HEK293 (cell line): ENCODE results near the gene ATP2A2.

ENCODE experiments used
- BCL11B ChIP-seq: fragments of 450-650 bp; formaldehyde crosslinking; IDR thresholded peaks from 2 replicates; pipeline ENCODE4 v1.5.1; 2016; ENCODE audit warnings: low read depth, missing biosample characterization, missing genetic modification characterization
- OVOL3 ChIP-seq: fragments of 450-650 bp; formaldehyde crosslinking; IDR thresholded peaks from 2 replicates; pipeline ENCODE4 v1.5.1; 2016; ENCODE audit warnings: missing biosample characterization, missing genetic modification characterization
- REPIN1 ChIP-seq: fragments of 450-650 bp; formaldehyde crosslinking; IDR thresholded peaks from 2 replicates; pipeline ENCODE4 v1.5.1; 2017; ENCODE audit warnings: missing biosample characterization, missing genetic modification characterization, low read depth
- SP3 ChIP-seq: fragments of 450-650 bp; formaldehyde crosslinking; IDR thresholded peaks from 2 replicates; pipeline ENCODE4 v1.5.1; 2016; ENCODE audit warnings: missing biosample characterization, missing genetic modification characterization
- ZNF121 ChIP-seq: fragments of 450-650 bp; formaldehyde crosslinking; IDR thresholded peaks from 2 replicates; pipeline ENCODE4 v1.5.1; 2016; ENCODE audit warnings: missing biosample characterization, missing genetic modification characterization
- ZNF184 ChIP-seq: fragments of 450-650 bp; IDR thresholded peaks from 2 replicates; pipeline ENCODE4 v1.5.1; 2018; ENCODE audit warnings: missing biosample characterization, mild to moderate bottlenecking, missing genetic modification characterization
- ZNF19 ChIP-seq: fragments of 450-650 bp; formaldehyde crosslinking; IDR thresholded peaks from 2 replicates; pipeline ENCODE4; 2016; ENCODE audit warnings: missing biosample characterization, missing genetic modification characterization, low read depth
- ZNF311 ChIP-seq: fragments of 450-650 bp; formaldehyde crosslinking; IDR thresholded peaks from 2 replicates; pipeline ENCODE4 v1.5.1; 2017; ENCODE audit warnings: missing biosample characterization, missing genetic modification characterization, borderline replicate concordance
- ZNF394 ChIP-seq: fragments of 450-650 bp; formaldehyde crosslinking; IDR thresholded peaks from 2 replicates; pipeline ENCODE4 v1.5.1; 2016; ENCODE audit warnings: missing biosample characterization, missing genetic modification characterization, mild to moderate bottlenecking, moderate library complexity, borderline replicate concordance
- ZNF416 ChIP-seq: fragments of 450-650 bp; formaldehyde crosslinking; IDR thresholded peaks from 2 replicates; pipeline ENCODE4 v1.5.1; 2016; ENCODE audit warnings: missing biosample characterization, missing genetic modification characterization
- ZNF658 ChIP-seq: fragments of 450-650 bp; formaldehyde crosslinking; IDR thresholded peaks from 2 replicates; pipeline ENCODE4; 2016; ENCODE audit warnings: missing biosample characterization, missing genetic modification characterization
- ZNF677 ChIP-seq: fragments of 450-650 bp; IDR thresholded peaks from 2 replicates; pipeline ENCODE4 v1.5.0; 2018; ENCODE audit warnings: missing biosample characterization, mild to moderate bottlenecking, missing genetic modification characterization, moderate library complexity
- ZNF701 ChIP-seq: fragments of 450-650 bp; formaldehyde crosslinking; IDR thresholded peaks from 2 replicates; pipeline ENCODE4 v1.5.1; 2016; ENCODE audit warnings: missing biosample characterization, missing genetic modification characterization
- ZNF830 ChIP-seq: fragments of 450-650 bp; IDR thresholded peaks from 2 replicates; pipeline ENCODE4 v1.5.0; 2018; ENCODE audit warnings: missing biosample characterization, missing genetic modification characterization, low read depth, mild to moderate bottlenecking, moderate library complexity
- ZNF843 ChIP-seq: fragments of 450-650 bp; formaldehyde crosslinking; IDR thresholded peaks from 2 replicates; pipeline ENCODE4 v1.5.1; 2016; ENCODE audit warnings: missing biosample characterization, missing genetic modification characterization
- TF ChIP-seq, protein P1 (sequence below): fragments of 450-650 bp; formaldehyde crosslinking; conservative IDR thresholded peaks from 2 replicates; pipeline ENCODE4 v1.5.1; 2016; ENCODE audit warnings: low read depth, missing biosample characterization, missing genetic modification characterization
- TF ChIP-seq, protein P2 (sequence below): fragments of 450-650 bp; formaldehyde crosslinking; IDR thresholded peaks from 2 replicates; pipeline ENCODE4 v1.5.1; 2016; ENCODE audit warnings: missing biosample characterization, missing genetic modification characterization, low read depth
- TF ChIP-seq, protein P3 (sequence below): fragments of 450-650 bp; formaldehyde crosslinking; IDR thresholded peaks from 2 replicates; pipeline ENCODE4 v1.5.1; 2016; ENCODE audit warnings: missing biosample characterization, missing genetic modification characterization
- TF ChIP-seq, protein P4 (sequence below): fragments of 450-650 bp; formaldehyde crosslinking; IDR thresholded peaks from 2 replicates; pipeline ENCODE4 v1.5.1; 2016; ENCODE audit warnings: missing biosample characterization, missing genetic modification characterization
- TF ChIP-seq, protein P5 (sequence below): fragments of 450-650 bp; formaldehyde crosslinking; IDR thresholded peaks from 2 replicates; pipeline ENCODE4 v1.5.1; 2016; ENCODE audit warnings: missing biosample characterization, missing genetic modification characterization
- TF ChIP-seq, protein P6 (sequence below): fragments of 450-650 bp; formaldehyde crosslinking; IDR thresholded peaks from 2 replicates; pipeline ENCODE4 v1.5.1; 2017; ENCODE audit warnings: missing biosample characterization, missing genetic modification characterization
- TF ChIP-seq, protein P7 (sequence below): fragments of 450-650 bp; formaldehyde crosslinking; IDR thresholded peaks from 2 replicates; pipeline ENCODE4 v1.5.1; 2016; ENCODE audit warnings: missing biosample characterization, missing genetic modification characterization, borderline replicate concordance

Gene ATP2A2

DNA sequence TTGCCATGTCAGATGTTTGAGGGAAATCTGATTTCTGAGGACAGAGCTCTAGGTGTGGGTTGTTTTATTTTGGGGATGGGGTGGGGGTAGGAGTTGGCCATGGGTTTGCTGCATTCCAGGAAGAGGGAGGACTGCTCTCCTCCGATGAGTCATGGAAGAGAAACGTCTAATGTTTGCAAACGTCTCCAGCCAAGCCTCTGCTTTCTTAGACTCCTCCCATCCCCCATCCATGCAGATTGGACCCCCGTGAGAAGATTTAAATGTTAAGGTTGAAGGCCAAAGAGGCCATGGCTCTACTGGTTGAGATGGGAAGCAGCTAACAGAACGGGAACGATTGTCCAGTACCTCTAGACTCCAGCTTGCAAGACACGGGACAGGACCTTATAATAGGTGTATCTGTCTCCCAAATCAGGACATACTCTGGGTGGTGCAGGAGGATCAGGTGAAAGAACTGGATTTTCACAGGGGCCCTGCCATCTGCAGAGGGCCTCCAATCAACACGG, 11.4 kb upstream of the ATP2A2 start (continued):
- TF ChIP-seq, protein P1, sequence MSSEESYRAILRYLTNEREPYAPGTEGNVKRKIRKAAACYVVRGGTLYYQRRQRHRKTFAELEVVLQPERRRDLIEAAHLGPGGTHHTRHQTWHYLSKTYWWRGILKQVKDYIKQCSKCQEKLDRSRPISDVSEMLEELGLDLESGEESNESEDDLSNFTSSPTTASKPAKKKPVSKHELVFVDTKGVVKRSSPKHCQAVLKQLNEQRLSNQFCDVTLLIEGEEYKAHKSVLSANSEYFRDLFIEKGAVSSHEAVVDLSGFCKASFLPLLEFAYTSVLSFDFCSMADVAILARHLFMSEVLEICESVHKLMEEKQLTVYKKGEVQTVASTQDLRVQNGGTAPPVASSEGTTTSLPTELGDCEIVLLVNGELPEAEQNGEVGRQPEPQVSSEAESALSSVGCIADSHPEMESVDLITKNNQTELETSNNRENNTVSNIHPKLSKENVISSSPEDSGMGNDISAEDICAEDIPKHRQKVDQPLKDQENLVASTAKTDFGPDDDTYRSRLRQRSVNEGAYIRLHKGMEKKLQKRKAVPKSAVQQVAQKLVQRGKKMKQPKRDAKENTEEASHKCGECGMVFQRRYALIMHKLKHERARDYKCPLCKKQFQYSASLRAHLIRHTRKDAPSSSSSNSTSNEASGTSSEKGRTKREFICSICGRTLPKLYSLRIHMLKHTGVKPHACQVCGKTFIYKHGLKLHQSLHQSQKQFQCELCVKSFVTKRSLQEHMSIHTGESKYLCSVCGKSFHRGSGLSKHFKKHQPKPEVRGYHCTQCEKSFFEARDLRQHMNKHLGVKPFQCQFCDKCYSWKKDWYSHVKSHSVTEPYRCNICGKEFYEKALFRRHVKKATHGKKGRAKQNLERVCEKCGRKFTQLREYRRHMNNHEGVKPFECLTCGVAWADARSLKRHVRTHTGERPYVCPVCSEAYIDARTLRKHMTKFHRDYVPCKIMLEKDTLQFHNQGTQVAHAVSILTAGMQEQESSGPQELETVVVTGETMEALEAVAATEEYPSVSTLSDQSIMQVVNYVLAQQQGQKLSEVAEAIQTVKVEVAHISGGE = no peak
- no peak for TF ChIP-seq REPIN1
- TF ChIP-seq, protein P2, sequence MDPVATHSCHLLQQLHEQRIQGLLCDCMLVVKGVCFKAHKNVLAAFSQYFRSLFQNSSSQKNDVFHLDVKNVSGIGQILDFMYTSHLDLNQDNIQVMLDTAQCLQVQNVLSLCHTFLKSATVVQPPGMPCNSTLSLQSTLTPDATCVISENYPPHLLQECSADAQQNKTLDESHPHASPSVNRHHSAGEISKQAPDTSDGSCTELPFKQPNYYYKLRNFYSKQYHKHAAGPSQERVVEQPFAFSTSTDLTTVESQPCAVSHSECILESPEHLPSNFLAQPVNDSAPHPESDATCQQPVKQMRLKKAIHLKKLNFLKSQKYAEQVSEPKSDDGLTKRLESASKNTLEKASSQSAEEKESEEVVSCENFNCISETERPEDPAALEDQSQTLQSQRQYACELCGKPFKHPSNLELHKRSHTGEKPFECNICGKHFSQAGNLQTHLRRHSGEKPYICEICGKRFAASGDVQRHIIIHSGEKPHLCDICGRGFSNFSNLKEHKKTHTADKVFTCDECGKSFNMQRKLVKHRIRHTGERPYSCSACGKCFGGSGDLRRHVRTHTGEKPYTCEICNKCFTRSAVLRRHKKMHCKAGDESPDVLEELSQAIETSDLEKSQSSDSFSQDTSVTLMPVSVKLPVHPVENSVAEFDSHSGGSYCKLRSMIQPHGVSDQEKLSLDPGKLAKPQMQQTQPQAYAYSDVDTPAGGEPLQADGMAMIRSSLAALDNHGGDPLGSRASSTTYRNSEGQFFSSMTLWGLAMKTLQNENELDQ (tag by site-specific recombination) = no peak
- TF ChIP-seq ZNF184 (tag by site-specific recombination) = no peak
- TF ChIP-seq OVOL3 (tag by site-specific recombination) = no peak
- TF ChIP-seq, protein P3, sequence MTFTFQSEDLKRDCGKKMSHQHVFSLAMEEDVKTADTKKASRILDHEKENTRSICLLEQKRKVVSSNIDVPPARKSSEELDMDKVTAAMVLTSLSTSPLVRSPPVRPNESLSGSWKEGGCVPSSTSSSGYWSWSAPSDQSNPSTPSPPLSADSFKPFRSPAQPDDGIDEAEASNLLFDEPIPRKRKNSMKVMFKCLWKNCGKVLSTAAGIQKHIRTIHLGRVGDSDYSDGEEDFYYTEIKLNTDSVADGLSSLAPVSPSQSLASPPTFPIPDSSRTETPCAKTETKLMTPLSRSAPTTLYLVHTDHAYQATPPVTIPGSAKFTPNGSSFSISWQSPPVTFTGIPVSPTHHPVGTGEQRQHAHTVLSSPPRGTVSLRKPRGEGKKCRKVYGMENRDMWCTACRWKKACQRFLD (tag by site-specific recombination) = no peak
- TF ChIP-seq, protein P4, sequence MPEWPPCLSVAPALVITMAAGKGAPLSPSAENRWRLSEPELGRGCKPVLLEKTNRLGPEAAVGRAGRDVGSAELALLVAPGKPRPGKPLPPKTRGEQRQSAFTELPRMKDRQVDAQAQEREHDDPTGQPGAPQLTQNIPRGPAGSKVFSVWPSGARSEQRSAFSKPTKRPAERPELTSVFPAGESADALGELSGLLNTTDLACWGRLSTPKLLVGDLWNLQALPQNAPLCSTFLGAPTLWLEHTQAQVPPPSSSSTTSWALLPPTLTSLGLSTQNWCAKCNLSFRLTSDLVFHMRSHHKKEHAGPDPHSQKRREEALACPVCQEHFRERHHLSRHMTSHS (tag by site-specific recombination) = no peak
- no peak for TF ChIP-seq ZNF830 (tag by site-specific recombination)
- no peak for TF ChIP-seq BCL11B (tag by site-specific recombination)
- no peak for TF ChIP-seq ZNF416
- TF ChIP-seq ZNF394 (tag by site-specific recombination) = no peak
- TF ChIP-seq, protein P5, sequence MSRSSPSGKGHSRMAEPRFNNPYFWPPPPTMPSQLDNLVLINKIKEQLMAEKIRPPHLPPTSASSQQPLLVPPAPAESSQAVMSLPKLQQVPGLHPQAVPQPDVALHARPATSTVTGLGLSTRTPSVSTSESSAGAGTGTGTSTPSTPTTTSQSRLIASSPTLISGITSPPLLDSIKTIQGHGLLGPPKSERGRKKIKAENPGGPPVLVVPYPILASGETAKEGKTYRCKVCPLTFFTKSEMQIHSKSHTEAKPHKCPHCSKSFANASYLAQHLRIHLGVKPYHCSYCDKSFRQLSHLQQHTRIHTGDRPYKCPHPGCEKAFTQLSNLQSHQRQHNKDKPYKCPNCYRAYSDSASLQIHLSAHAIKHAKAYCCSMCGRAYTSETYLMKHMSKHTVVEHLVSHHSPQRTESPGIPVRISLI (tag by site-specific recombination) = no peak
- no peak for TF ChIP-seq SP3 (tag by site-specific recombination)
- TF ChIP-seq, protein P6, sequence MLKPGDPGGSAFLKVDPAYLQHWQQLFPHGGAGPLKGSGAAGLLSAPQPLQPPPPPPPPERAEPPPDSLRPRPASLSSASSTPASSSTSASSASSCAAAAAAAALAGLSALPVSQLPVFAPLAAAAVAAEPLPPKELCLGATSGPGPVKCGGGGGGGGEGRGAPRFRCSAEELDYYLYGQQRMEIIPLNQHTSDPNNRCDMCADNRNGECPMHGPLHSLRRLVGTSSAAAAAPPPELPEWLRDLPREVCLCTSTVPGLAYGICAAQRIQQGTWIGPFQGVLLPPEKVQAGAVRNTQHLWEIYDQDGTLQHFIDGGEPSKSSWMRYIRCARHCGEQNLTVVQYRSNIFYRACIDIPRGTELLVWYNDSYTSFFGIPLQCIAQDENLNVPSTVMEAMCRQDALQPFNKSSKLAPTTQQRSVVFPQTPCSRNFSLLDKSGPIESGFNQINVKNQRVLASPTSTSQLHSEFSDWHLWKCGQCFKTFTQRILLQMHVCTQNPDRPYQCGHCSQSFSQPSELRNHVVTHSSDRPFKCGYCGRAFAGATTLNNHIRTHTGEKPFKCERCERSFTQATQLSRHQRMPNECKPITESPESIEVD = no peak
- TF ChIP-seq ZNF843 = no peak
- no peak for TF ChIP-seq ZNF677
- no peak for TF ChIP-seq ZNF121 (tag by site-specific recombination)
- TF ChIP-seq, protein P7, sequence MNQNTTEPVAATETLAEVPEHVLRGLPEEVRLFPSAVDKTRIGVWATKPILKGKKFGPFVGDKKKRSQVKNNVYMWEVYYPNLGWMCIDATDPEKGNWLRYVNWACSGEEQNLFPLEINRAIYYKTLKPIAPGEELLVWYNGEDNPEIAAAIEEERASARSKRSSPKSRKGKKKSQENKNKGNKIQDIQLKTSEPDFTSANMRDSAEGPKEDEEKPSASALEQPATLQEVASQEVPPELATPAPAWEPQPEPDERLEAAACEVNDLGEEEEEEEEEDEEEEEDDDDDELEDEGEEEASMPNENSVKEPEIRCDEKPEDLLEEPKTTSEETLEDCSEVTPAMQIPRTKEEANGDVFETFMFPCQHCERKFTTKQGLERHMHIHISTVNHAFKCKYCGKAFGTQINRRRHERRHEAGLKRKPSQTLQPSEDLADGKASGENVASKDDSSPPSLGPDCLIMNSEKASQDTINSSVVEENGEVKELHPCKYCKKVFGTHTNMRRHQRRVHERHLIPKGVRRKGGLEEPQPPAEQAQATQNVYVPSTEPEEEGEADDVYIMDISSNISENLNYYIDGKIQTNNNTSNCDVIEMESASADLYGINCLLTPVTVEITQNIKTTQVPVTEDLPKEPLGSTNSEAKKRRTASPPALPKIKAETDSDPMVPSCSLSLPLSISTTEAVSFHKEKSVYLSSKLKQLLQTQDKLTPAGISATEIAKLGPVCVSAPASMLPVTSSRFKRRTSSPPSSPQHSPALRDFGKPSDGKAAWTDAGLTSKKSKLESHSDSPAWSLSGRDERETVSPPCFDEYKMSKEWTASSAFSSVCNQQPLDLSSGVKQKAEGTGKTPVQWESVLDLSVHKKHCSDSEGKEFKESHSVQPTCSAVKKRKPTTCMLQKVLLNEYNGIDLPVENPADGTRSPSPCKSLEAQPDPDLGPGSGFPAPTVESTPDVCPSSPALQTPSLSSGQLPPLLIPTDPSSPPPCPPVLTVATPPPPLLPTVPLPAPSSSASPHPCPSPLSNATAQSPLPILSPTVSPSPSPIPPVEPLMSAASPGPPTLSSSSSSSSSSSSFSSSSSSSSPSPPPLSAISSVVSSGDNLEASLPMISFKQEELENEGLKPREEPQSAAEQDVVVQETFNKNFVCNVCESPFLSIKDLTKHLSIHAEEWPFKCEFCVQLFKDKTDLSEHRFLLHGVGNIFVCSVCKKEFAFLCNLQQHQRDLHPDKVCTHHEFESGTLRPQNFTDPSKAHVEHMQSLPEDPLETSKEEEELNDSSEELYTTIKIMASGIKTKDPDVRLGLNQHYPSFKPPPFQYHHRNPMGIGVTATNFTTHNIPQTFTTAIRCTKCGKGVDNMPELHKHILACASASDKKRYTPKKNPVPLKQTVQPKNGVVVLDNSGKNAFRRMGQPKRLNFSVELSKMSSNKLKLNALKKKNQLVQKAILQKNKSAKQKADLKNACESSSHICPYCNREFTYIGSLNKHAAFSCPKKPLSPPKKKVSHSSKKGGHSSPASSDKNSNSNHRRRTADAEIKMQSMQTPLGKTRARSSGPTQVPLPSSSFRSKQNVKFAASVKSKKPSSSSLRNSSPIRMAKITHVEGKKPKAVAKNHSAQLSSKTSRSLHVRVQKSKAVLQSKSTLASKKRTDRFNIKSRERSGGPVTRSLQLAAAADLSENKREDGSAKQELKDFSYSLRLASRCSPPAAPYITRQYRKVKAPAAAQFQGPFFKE (tag by site-specific recombination) = no peak
- no peak for TF ChIP-seq ZNF658
- TF ChIP-seq ZNF19 = no peak
- TF ChIP-seq ZNF311 (tag by site-specific recombination) = no peak
- TF ChIP-seq ZNF701 = no peak
